K562 (cell line): ENCODE data around the gene GCN1. TPM values are rescaled to one million over a fixed set of nuclear protein-coding genes. Genes with fewer than 3 reads are reported as not detected.
A peak's percentile ranks its signal among the peaks of the same experiment; 100 is the strongest.

Experiments
- ATAC-seq: fragments of 200-7000 bp; cut with Tn5 transposase; 3 replicates; pipeline ENCODE4 v1.9.1; 2020; ENCODE audit warnings: moderate library complexity
- BruUV-seq: library from RNA; stranded (reverse); fragments of 400-500 nt; replicated peaks from 2 replicates; lab custom pipeline; 2021; lab: Mats Ljungman, UMichigan
- CTCF ChIA-PET: fragments of 300-600 bp; formaldehyde crosslinking; extraction: SDS; loops from one replicate; lab custom pipeline; 2021; ENCODE audit warnings: low intra/inter-chr PET ratio; lab: Yijun Ruan, JAX
- POLR2A ChIA-PET: fragments of 300-600, 350-650 bp; sonication (Branson Sonifier 250); formaldehyde crosslinking; extraction: SDS; loops from one replicate; lab custom pipeline; 2021; ENCODE audit warnings: antibody characterized with exemption, inconsistent platforms; lab: Yijun Ruan, JAX
- DNase-seq, 4 experiments: peaks; one replicate each; pipeline versions ENCODE4 v3.0.0 to v3.0.0-alpha.2; 2011 to 2018; ENCODE audit warnings: low spot score in 3 of 4, mixed read lengths in 3 of 4; ENCODE audit errors: extremely low read depth in 1 of 4
- FAIRE-seq: peaks from 2 replicates; lab custom pipeline; 2011; peaks lifted over from hg19 to GRCh38; lab: Jason Lieb, UNC
- H2AFZ ChIP-seq: 2 replicates; pipeline ENCODE4 v1.6.0; 2011; ENCODE audit warnings: low read depth, low read length, control low read depth, inconsistent platforms
- H3K27ac ChIP-seq: fragments of 200-600 bp; 3 replicates; pipeline ENCODE4 v1.8.0; 2011; ENCODE audit warnings: low read depth, mild to moderate bottlenecking, control low read depth, inconsistent platforms, low read length, moderate library complexity, mixed read lengths; ENCODE audit errors: extremely low read depth
- H3K27me3 ChIP-seq, 2 experiments: fragments of 300-600 bp in 1 of 2; 2 replicates in 1 of 2; 3 replicates in 1 of 2; pipeline versions ENCODE4 v1.6.0 to v1.8.0; 2011; ENCODE audit warnings: inconsistent platforms in 2 of 2, low read length in 2 of 2, mild to moderate bottlenecking in 1 of 2, mixed read lengths in 1 of 2, moderate library complexity in 1 of 2; ENCODE audit not compliant: control insufficient read depth in 2 of 2, insufficient read depth in 2 of 2
- H3K36me3 ChIP-seq: fragments of 300-600 bp; 3 replicates; pipeline ENCODE4 v1.8.0; 2011; ENCODE audit warnings: mild to moderate bottlenecking, low read length, inconsistent platforms; ENCODE audit not compliant: control insufficient read depth, insufficient read depth
- H3K4me1 ChIP-seq, 2 experiments: fragments of 200-600 bp in 1 of 2; replicated peaks in 1 of 2; 2 replicates in 1 of 2; 3 replicates in 1 of 2; pipeline versions ENCODE4 v1.5.1 to v1.8.0; 2011; ENCODE audit warnings: inconsistent platforms in 2 of 2, low read length in 2 of 2, mild to moderate bottlenecking in 1 of 2, mixed read lengths in 1 of 2, moderate library complexity in 1 of 2; ENCODE audit not compliant: control insufficient read depth in 2 of 2, insufficient read depth in 2 of 2
- H3K4me2 ChIP-seq: 2 replicates; pipeline ENCODE4 v1.6.1; 2011; ENCODE audit warnings: low read length, control low read depth, inconsistent platforms, mixed read lengths; ENCODE audit not compliant: insufficient read depth
- H3K4me3 ChIP-seq: fragments of 200-600 bp; sonication (generic), shearing (Covaris generic); 2 replicates; pipeline ENCODE4 v1.5.1; 2016; ENCODE audit warnings: control low read depth, inconsistent platforms
- H3K79me2 ChIP-seq: fragments of 200-600 bp; 3 replicates; pipeline ENCODE4 v1.8.0; 2011; ENCODE audit warnings: low read length, inconsistent platforms; ENCODE audit not compliant: control insufficient read depth, insufficient read depth
- H3K9ac ChIP-seq, 2 experiments: 2 replicates each; pipeline versions ENCODE4 v1.6.0 to v1.6.1; 2011; ENCODE audit warnings: low read depth in 2 of 2, low read length in 2 of 2, control low read depth in 1 of 2, inconsistent platforms in 1 of 2, mild to moderate bottlenecking in 1 of 2, mixed read lengths in 1 of 2; ENCODE audit not compliant: insufficient read depth in 1 of 2
- H3K9me1 ChIP-seq: one replicate; pipeline ENCODE4 v1.6.0; 2011; ENCODE audit warnings: inconsistent platforms, mild to moderate bottlenecking, low read length, moderate library complexity; ENCODE audit not compliant: control insufficient read depth, insufficient read depth
- H3K9me3 ChIP-seq: replicated peaks from 2 replicates; pipeline ENCODE4 v1.5.1; 2011; ENCODE audit warnings: low read depth, low read length, inconsistent platforms; ENCODE audit not compliant: control insufficient read depth, insufficient read depth
- H4K20me1 ChIP-seq: replicated peaks from 2 replicates; pipeline ENCODE4 v1.6.1; 2011; ENCODE audit warnings: low read length, inconsistent platforms, mixed read lengths; ENCODE audit not compliant: control insufficient read depth, insufficient read depth
- CCNT2 ChIP-seq: IDR thresholded peaks from 2 replicates; pipeline ENCODE4 v1.6.1; 2011; ENCODE audit warnings: borderline replicate concordance, low read depth, mild to moderate bottlenecking, moderate library complexity, mixed read lengths, low read length; ENCODE audit not compliant: insufficient read length; ENCODE audit errors: extremely low read depth
- CTCFL ChIP-seq: IDR thresholded peaks from 2 replicates; pipeline ENCODE4 v1.6.1; 2011; ENCODE audit warnings: borderline replicate concordance, low read depth, mild to moderate bottlenecking, moderate library complexity, low read length; ENCODE audit not compliant: insufficient read depth, poor library complexity, severe bottlenecking
- MXD1 ChIP-seq: fragments of 250-450 bp; sonication (Bioruptor Pico); IDR thresholded peaks from 2 replicates; pipeline ENCODE4 v1.8.0; 2021; ENCODE audit warnings: borderline replicate concordance, mild to moderate bottlenecking, moderate library complexity; ENCODE audit not compliant: poor library complexity, severe bottlenecking
- POLR2G ChIP-seq: fragments of 200-400 bp; formaldehyde crosslinking; IDR thresholded peaks from 2 replicates; pipeline ENCODE4 v1.6.1; 2017; ENCODE audit warnings: low read depth, mild to moderate bottlenecking, antibody characterized with exemption, low read length, moderate library complexity
- whole genome bisulfite sequencing: fragments of 100-300 bp; shearing (Covaris generic); methylation state at CpG from one replicate; pipeline ENCODE4 v1.1.6; 2016; ENCODE audit warnings: low coverage, mixed read lengths; ENCODE audit not compliant: insufficient coverage; ENCODE audit errors: missing lambda C conversion rate; 5-methylcytosine and 5-hydroxymethylcytosine counted together
- in situ Hi-C: fragments of 300-500 bp; cut with MboI; formaldehyde crosslinking; loops from 4 replicates; pipeline ENCODE4 v1.15.0; 2018; ENCODE audit warnings: inconsistent platforms, mixed read lengths
- intact Hi-C: fragments of 100-400 bp; cut with micrococcal nuclease; formaldehyde crosslinking; loops from 2 replicates; pipeline ENCODE4 v1.14.2; 2022
- polyA plus RNA-seq, 8 experiments: library from polyadenylated mRNA; depleted of rRNA in 4 of 8; stranded (reverse) in 5 of 8; unstranded in 3 of 8; fragments of >200 nt; fragmentation: Nextera tagmentation in 2 of 8; fragmentation: Illumina TruSeq in 1 of 8; extraction: Ambion mirVana in 2 of 8; extraction: Trizol in 1 of 8; gene quantifications; 2 replicates each; pipeline versions ENCODE4 v1.2.1 to v1.2.3, GENCODE V29; 2011 to 2014; ENCODE audit warnings: inconsistent platforms in 1 of 8, missing spikeins in 1 of 8
- total RNA-seq, 7 experiments: library from RNA; depleted of rRNA in 6 of 7; stranded (reverse); fragments of >200 nt in 6 of 7; fragmentation: Illumina TruSeq in 2 of 7; extraction: Trizol in 2 of 7; gene quantifications; 2 replicates each; pipeline versions ENCODE4 v1.2.1 to v1.2.3, GENCODE V29; 2011 to 2021; ENCODE audit warnings: low replicate concordance in 1 of 7

The GCN1 gene
- total and polyA plus RNA-seq, 9 of the 15 experiments (the other 6 are each of a cell fraction or from before 2014, with no cell fraction given) = 11.9 to 190 (median 51.7) TPM

- ChIA-PET POLR2A (interaction anchor here (1.0 to 1.7 kb wide), 3 partner anchors 14 to 77 kb away, joined by 3 to 6 read pairs (median 4); partner anchors contain the start of genes RNU4-2 and RPLP0), CTCF (no interaction called here)
- H3K4me1 ChIP-seq = peaks cover 0 to 43% of the 10 kb centered on the region in 2 experiments; a peak in 2 of 5 replicates
- H3K27ac ChIP-seq = no peak overlapping the region
- DNase-seq = no peak
- no TSS peak for BruUV-seq
- H4K20me1 ChIP-seq = no peaks in the 10 kb centered on the region
- intact Hi-C loops = no loop called here
- no peak for TF ChIP-seq MXD1 (CRISPR knock-in tag)
- peak; percentile 60 for TF ChIP-seq POLR2G
- no peak for TF ChIP-seq CTCFL
- TF ChIP-seq CCNT2 = peak; percentile 7
- no peak for FAIRE-seq
- ATAC-seq = no peak
- H3K9me1 ChIP-seq = no peaks in the 10 kb centered on the region
- H3K79me2 ChIP-seq = no peaks in the 10 kb centered on the region
- H3K4me2 ChIP-seq = no peak overlapping the region
- WGBS = 87% methylated on average over 26 of the region's 34 CpGs
- H3K9ac ChIP-seq = peak overlapping the region in 1 of 2 experiments; percentile 35; a peak in 1 of 4 replicates
- in situ Hi-C loops = no loop called here
- H3K27me3 ChIP-seq = no peaks in the 10 kb centered on the region
- no peak overlapping the region for H3K4me3 ChIP-seq
- no peak overlapping the region for H2AFZ ChIP-seq
- H3K9me3 ChIP-seq = no peaks in the 10 kb centered on the region
- H3K36me3 ChIP-seq = peaks cover 69% of the 10 kb centered on the region; the same call in 2 of the 3 replicates
Observed at GRCh38 chr12:120214626-120215356, 20.3 kb upstream of the GCN1 start.
